Lower leg skin (tissue), 3 donors: ENCODE data around the gene ZNF362.

Source experiments
- POLR2A ChIP-seq, 2 donors: fragments of 450-650 bp; IDR thresholded peaks; one replicate each; pipeline ENCODE4 v1.6.1; 2016 to 2017; ENCODE audit warnings: antibody characterized with exemption in 2 of 2, mild to moderate bottlenecking in 1 of 2, moderate library complexity in 1 of 2
- TF ChIP-seq, protein P1 (sequence below), 3 donors: fragments of 450-650 bp; IDR thresholded peaks; one replicate each; pipeline ENCODE4 v1.5.1; 2016; ENCODE audit warnings: antibody characterized with exemption in 3 of 3, mild to moderate bottlenecking in 3 of 3, moderate library complexity in 2 of 3

- TF ChIP-seq, protein P1, sequence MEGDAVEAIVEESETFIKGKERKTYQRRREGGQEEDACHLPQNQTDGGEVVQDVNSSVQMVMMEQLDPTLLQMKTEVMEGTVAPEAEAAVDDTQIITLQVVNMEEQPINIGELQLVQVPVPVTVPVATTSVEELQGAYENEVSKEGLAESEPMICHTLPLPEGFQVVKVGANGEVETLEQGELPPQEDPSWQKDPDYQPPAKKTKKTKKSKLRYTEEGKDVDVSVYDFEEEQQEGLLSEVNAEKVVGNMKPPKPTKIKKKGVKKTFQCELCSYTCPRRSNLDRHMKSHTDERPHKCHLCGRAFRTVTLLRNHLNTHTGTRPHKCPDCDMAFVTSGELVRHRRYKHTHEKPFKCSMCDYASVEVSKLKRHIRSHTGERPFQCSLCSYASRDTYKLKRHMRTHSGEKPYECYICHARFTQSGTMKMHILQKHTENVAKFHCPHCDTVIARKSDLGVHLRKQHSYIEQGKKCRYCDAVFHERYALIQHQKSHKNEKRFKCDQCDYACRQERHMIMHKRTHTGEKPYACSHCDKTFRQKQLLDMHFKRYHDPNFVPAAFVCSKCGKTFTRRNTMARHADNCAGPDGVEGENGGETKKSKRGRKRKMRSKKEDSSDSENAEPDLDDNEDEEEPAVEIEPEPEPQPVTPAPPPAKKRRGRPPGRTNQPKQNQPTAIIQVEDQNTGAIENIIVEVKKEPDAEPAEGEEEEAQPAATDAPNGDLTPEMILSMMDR (IDR thresholded peaks at IDR 0.05): no peak
- no peak for TF ChIP-seq POLR2A (IDR thresholded peaks at IDR 0.05)
Measured at GRCh38 chr1:33225586-33225985, 30.7 kb upstream of the ZNF362 start.
